OCI-LY7 (cell line): ENCODE measurements around the gene AGTRAP. TPM values are rescaled to one million over a fixed set of nuclear protein-coding genes. Genes with fewer than 3 reads are reported as not detected.

Source experiments
- BruUV-seq: library from RNA; stranded (reverse); fragments of 400-500 nt; replicated peaks from 2 replicates; lab custom pipeline; 2021; lab: Mats Ljungman, UMichigan
- CTCF ChIA-PET: fragments of 300-600 bp; sonication (Branson Sonifier 250); formaldehyde crosslinking; loops from one replicate; lab custom pipeline; 2022; ENCODE audit warnings: antibody characterized with exemption; ENCODE audit not compliant: unreplicated experiment; lab: Charles Lee
- POLR2A ChIA-PET: fragments of 300-600 bp; sonication (Branson Sonifier 250); formaldehyde crosslinking; loops from one replicate; lab custom pipeline; 2022; ENCODE audit warnings: antibody characterized with exemption; lab: Charles Lee
- DNase-seq: peaks from one replicate; pipeline ENCODE4 v3.0.0-alpha.2; 2015; ENCODE audit warnings: low spot score
- H2AFZ ChIP-seq: fragments of 200-600 bp; sonication (generic), shearing (Covaris generic); 2 replicates; pipeline ENCODE4 v1.6.1; 2014; ENCODE audit warnings: mild to moderate bottlenecking, antibody characterized with exemption, low read length, moderate library complexity
- H3K27ac ChIP-seq: fragments of 200-600 bp; sonication (generic); 2 replicates; pipeline ENCODE4 v1.5.1; 2014; ENCODE audit warnings: mixed run types, low read depth, mild to moderate bottlenecking, moderate library complexity, low read length, inconsistent platforms; ENCODE audit not compliant: poor library complexity, severe bottlenecking
- H3K36me3 ChIP-seq: fragments of 200-600 bp; sonication (generic); 2 replicates; pipeline ENCODE4 v1.6.1; 2014; ENCODE audit warnings: mild to moderate bottlenecking, antibody characterized with exemption, low read length, moderate library complexity, mixed read lengths; ENCODE audit not compliant: insufficient read depth
- H3K4me1 ChIP-seq: fragments of 200-600 bp; sonication (generic); 2 replicates; pipeline ENCODE4 v1.5.1; 2014; ENCODE audit warnings: mild to moderate bottlenecking, low read length; ENCODE audit not compliant: insufficient read depth, poor library complexity, severe bottlenecking
- H3K4me2 ChIP-seq: fragments of 200-600 bp; sonication (generic); 2 replicates; pipeline ENCODE4 v1.6.1; 2014; ENCODE audit warnings: mild to moderate bottlenecking, low read length
- H3K4me3 ChIP-seq: fragments of 200-600 bp; sonication (generic); 2 replicates; pipeline ENCODE4 v1.5.1; 2014; ENCODE audit warnings: mild to moderate bottlenecking, low read depth, low read length; ENCODE audit not compliant: poor library complexity, severe bottlenecking
- H3K79me2 ChIP-seq: fragments of 200-600 bp; sonication (generic); 2 replicates; pipeline ENCODE4 v1.6.1; 2016; ENCODE audit warnings: low read depth, mild to moderate bottlenecking, low read length, moderate library complexity, mixed read lengths; ENCODE audit not compliant: insufficient read depth
- H3K9me2 ChIP-seq: fragments of 200-600 bp; sonication (generic); 2 replicates; pipeline ENCODE4 v1.6.1; 2016; ENCODE audit warnings: mild to moderate bottlenecking, low read length, mixed read lengths; ENCODE audit not compliant: insufficient read depth
- H3K9me3 ChIP-seq: fragments of 200-600 bp; sonication (generic); 2 replicates; pipeline ENCODE4 v1.6.1; 2014; ENCODE audit warnings: mild to moderate bottlenecking, mixed run types, low read length, mixed read lengths
- H4K20me1 ChIP-seq: fragments of 200-600 bp; sonication (generic); 2 replicates; pipeline ENCODE4 v1.6.1; 2014; ENCODE audit warnings: mild to moderate bottlenecking, antibody characterized with exemption, low read length, moderate library complexity, mixed read lengths; ENCODE audit not compliant: insufficient read depth
- CTCF ChIP-seq: fragments of 200-600 bp; sonication (generic); conservative IDR thresholded peaks from 2 replicates; pipeline ENCODE4 v1.5.1; 2014; ENCODE audit warnings: mild to moderate bottlenecking, antibody characterized with exemption, low read length, moderate library complexity, mixed read lengths
- EZH2phosphoT487 ChIP-seq: fragments of 200-600 bp; sonication (generic); IDR thresholded peaks from 2 replicates; pipeline ENCODE4 v1.6.1; 2018; ENCODE audit warnings: low read depth, borderline replicate concordance, mild to moderate bottlenecking, mixed run types, antibody characterized with exemption, low read length, moderate library complexity, mixed read lengths
- intact Hi-C: fragments of 100-400 bp; cut with micrococcal nuclease; formaldehyde crosslinking; loops from one replicate; pipeline ENCODE4 v1.10.0; 2022; ENCODE audit not compliant: unreplicated experiment
- total RNA-seq, 2 experiments: library from RNA; depleted of rRNA in 1 of 2; stranded (reverse); fragments of >200 nt in 1 of 2; shearing (Covaris generic) in 1 of 2; gene quantifications; 2 replicates each; pipeline ENCODE4 v1.2.3, GENCODE V29; 2014 to 2022

AGTRAP gene
- total RNA-seq, 2 experiments from 2014 or later: 36.1 to 40.0 TPM

GRCh38 chr1:11757047-11757446, 21.1 kb downstream of the AGTRAP start:
- intact Hi-C loops: no loop called here
- no TSS peak for BruUV-seq
- no peaks in the 10 kb centered on the region for H3K36me3 ChIP-seq
- H4K20me1 ChIP-seq: no peaks in the 10 kb centered on the region
- H3K4me1 ChIP-seq: peaks cover 2% of the 10 kb centered on the region
- no peak for DNase-seq
- H2AFZ ChIP-seq: no peak overlapping the region
- H3K9me2 ChIP-seq: no peaks in the 10 kb centered on the region
- 0 out of 2 replicates have a peak, but pooled peaks cover 5% of the 10 kb centered on the region for H3K9me3 ChIP-seq
- H3K27ac ChIP-seq: no peak overlapping the region
- TF ChIP-seq CTCF (no peak), EZH2phosphoT487 (no peak)
- H3K4me3 ChIP-seq: no peak overlapping the region
- POLR2A ChIA-PET: no interaction called here
- H3K4me2 ChIP-seq: no peak overlapping the region
- CTCF ChIA-PET: no interaction called here
- H3K79me2 ChIP-seq: no peaks in the 10 kb centered on the region

- no peak for TF ChIP-seq CTCF
- no peak for TF ChIP-seq EZH2phosphoT487
- CTCF ChIA-PET: no interaction called here
- DNase-seq: no peak
- H3K4me3 ChIP-seq: no peak overlapping the region
- H3K4me1 ChIP-seq: peaks cover 4% of the 10 kb centered on the region
- no peaks in the 10 kb centered on the region for H3K79me2 ChIP-seq
- H4K20me1 ChIP-seq: no peaks in the 10 kb centered on the region
- no peak overlapping the region for H2AFZ ChIP-seq
- H3K27ac ChIP-seq: no peak overlapping the region
- H3K4me2 ChIP-seq: no peak overlapping the region
- intact Hi-C loops: no loop called here
- H3K36me3 ChIP-seq: no peaks in the 10 kb centered on the region
- H3K9me2 ChIP-seq: no peaks in the 10 kb centered on the region
- no peaks in the 10 kb centered on the region for H3K9me3 ChIP-seq
- POLR2A ChIA-PET: no interaction called here
- BruUV-seq: no TSS peak
Measured at GRCh38 chr1:11759791-11760190, 23.9 kb downstream of the AGTRAP start.

GRCh38 chr1:11761285-11761684, 25.3 kb downstream of the AGTRAP start:
- intact Hi-C loops: no loop called here
- Histone ChIP-seq H3K4me3 (no peak overlapping the region), H3K9me2 (no peaks in the 10 kb centered on the region), H2AFZ (no peak overlapping the region), H3K9me3 (no peaks in the 10 kb centered on the region), H3K79me2 (no peaks in the 10 kb centered on the region), H3K4me2 (no peak overlapping the region), H3K27ac (no peak overlapping the region), H3K36me3 (no peaks in the 10 kb centered on the region), H3K4me1 (peaks cover 4% of the 10 kb centered on the region), H4K20me1 (no peaks in the 10 kb centered on the region)
- no peak for DNase-seq
- BruUV-seq: no TSS peak
- POLR2A ChIA-PET: no interaction called here
- CTCF ChIA-PET: no interaction called here
- TF ChIP-seq EZH2phosphoT487 (no peak), CTCF (no peak)
